Colonic mucosa (tissue), 4 donors: Measurements from ENCODE around the gene ZNF655. TPM values are rescaled to one million over a fixed set of nuclear protein-coding genes. Genes with fewer than 3 reads are reported as not detected.

Source experiments
- DNase-seq: peaks from one replicate; pipeline ENCODE4 v3.0.0-alpha.2; 2020
- H3K27ac ChIP-seq: fragments of 200-600 bp; one replicate; pipeline ENCODE4 v1.8.0; 2021
- H3K27me3 ChIP-seq: fragments of 200-600 bp; one replicate; pipeline ENCODE4 v1.8.0; 2021
- H3K36me3 ChIP-seq: fragments of 200-600 bp; one replicate; pipeline ENCODE4 v1.8.0; 2021
- H3K4me1 ChIP-seq: fragments of 200-600 bp; one replicate; pipeline ENCODE4 v1.8.0; 2021; ENCODE audit warnings: mild to moderate bottlenecking
- H3K4me3 ChIP-seq: fragments of 200-600 bp; one replicate; pipeline ENCODE4 v1.8.0; 2021
- H3K9ac ChIP-seq, 2 donors: one replicate each; pipeline ENCODE4 v1.7.0; 2013; ENCODE audit warnings: control low read depth in 2 of 2, low read depth in 2 of 2, low read length in 2 of 2
- H3K9me3 ChIP-seq: fragments of 200-600 bp; one replicate; pipeline ENCODE4 v1.8.0; 2021
- intact Hi-C: fragments of 100-400 bp; cut with DNase I; formaldehyde crosslinking; loops from one replicate; pipeline ENCODE4 v1.14.1; 2022
- total RNA-seq, 2 donors: library from RNA; stranded (reverse); fragmentation: NEBNext Ultra II Directional in 1 of 2; extraction: Animal tissue kit (Norgen Biotek cat#: 25700) in 1 of 2; gene quantifications; one replicate each; pipeline ENCODE4 v1.2.1, GENCODE V29; 2021
- TF ChIP-seq, protein P1 (sequence below): fragments of 200-600 bp; IDR thresholded peaks from one replicate; pipeline ENCODE4 v1.8.0; 2022; ENCODE audit warnings: antibody characterized with exemption, mild to moderate bottlenecking
- donor health status: healthy.
- donor health status: DM: no; HTN: no; CAD: no.
- donor health status: DM: no; HTN: no; CAD: no.

The ZNF655 gene
- total RNA-seq, 2 donors from 2014 or later = 41.8 to 50.7 TPM

- TF ChIP-seq, protein P1, sequence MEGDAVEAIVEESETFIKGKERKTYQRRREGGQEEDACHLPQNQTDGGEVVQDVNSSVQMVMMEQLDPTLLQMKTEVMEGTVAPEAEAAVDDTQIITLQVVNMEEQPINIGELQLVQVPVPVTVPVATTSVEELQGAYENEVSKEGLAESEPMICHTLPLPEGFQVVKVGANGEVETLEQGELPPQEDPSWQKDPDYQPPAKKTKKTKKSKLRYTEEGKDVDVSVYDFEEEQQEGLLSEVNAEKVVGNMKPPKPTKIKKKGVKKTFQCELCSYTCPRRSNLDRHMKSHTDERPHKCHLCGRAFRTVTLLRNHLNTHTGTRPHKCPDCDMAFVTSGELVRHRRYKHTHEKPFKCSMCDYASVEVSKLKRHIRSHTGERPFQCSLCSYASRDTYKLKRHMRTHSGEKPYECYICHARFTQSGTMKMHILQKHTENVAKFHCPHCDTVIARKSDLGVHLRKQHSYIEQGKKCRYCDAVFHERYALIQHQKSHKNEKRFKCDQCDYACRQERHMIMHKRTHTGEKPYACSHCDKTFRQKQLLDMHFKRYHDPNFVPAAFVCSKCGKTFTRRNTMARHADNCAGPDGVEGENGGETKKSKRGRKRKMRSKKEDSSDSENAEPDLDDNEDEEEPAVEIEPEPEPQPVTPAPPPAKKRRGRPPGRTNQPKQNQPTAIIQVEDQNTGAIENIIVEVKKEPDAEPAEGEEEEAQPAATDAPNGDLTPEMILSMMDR = no peak
- Histone ChIP-seq H3K9me3 (no peaks in the 10 kb centered on the region), H3K27me3 (no peaks in the 10 kb centered on the region), H3K4me1 (no peaks in the 10 kb centered on the region), H3K4me3 (no peak overlapping the region), H3K9ac (no peak overlapping the region), H3K36me3 (no peaks in the 10 kb centered on the region), H3K27ac (no peak overlapping the region)
- intact Hi-C loops = no loop called here
- DNase-seq = no peak
Observed at GRCh38 chr7:99588868-99589267, 30.4 kb downstream of the ZNF655 start.

DNA sequence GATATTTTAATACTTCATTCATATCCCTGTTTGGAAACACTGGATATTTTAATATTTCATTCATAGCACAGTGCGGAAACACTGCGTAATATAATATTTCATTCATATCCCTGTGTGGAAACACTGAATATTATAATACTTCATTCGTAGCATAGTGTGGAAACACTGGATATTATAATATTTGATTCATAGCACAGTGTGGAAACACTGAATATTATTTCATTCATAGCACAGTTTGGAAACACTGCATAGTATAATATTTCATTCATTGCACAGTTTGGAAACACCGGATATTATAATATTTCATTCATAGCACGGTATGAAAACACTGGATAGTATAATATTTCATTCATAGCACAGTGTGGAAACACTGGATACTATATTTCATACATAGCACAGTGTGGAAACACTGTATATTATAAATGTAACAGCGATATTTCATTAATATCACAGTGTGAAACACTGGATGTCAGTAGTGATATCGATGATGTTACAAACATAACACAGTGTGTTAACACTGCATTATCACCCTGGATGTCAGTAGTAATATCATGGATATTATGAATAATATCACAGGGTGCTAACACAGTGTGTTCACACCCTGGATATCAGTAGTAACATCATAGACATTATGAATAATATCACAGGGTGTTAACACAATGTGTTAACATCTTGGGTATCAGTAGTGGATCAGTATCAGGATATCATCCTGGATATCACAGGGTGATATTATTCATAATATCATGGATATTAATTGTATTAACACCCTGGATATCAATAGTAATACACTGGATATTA, 36.7 kb downstream of the ZNF655 start:
- Histone ChIP-seq H3K9ac (no peak overlapping the region), H3K36me3 (no peaks in the 10 kb centered on the region), H3K27ac (no peak overlapping the region), H3K27me3 (no peaks in the 10 kb centered on the region), H3K9me3 (no peaks in the 10 kb centered on the region), H3K4me3 (no peak overlapping the region), H3K4me1 (no peaks in the 10 kb centered on the region)
- TF ChIP-seq, protein P1 = no peak
- no peak for DNase-seq
- intact Hi-C loops = no loop called here

- intact Hi-C loops = no loop called here
- TF ChIP-seq, protein P1 = no peak
- H3K27ac ChIP-seq = no peak overlapping the region
Observed at GRCh38 chr7:99596408-99596955, 38.0 kb downstream of the ZNF655 start.

GRCh38 chr7:99597762-99598501, 39.5 kb downstream of the ZNF655 start, which contains the start of gene TMEM225B:
TMEM225B (plus strand) TSS chr7:99598267; CDS start chr7:99604389, 6,122 bp downstream.
- no peaks in the 10 kb centered on the region for H3K27me3 ChIP-seq
- no peaks in the 10 kb centered on the region for H3K9me3 ChIP-seq
- no peaks in the 10 kb centered on the region for H3K36me3 ChIP-seq

More at GRCh38 chr7:99596408-99596955, 38.0 kb downstream of the ZNF655 start:
- no peak for DNase-seq
- Histone ChIP-seq H3K9me3 (no peaks in the 10 kb centered on the region), H3K4me1 (no peaks in the 10 kb centered on the region), H3K36me3 (no peaks in the 10 kb centered on the region), H3K4me3 (no peak overlapping the region), H3K9ac (no peak overlapping the region), H3K27me3 (no peaks in the 10 kb centered on the region)

GRCh38 chr7:99599836-99600235, 41.4 kb downstream of the ZNF655 start:
- Histone ChIP-seq H3K36me3 (no peaks in the 10 kb centered on the region), H3K9me3 (no peaks in the 10 kb centered on the region), H3K4me1 (no peaks in the 10 kb centered on the region), H3K4me3 (no peak overlapping the region), H3K27ac (no peak overlapping the region), H3K9ac (no peak overlapping the region), H3K27me3 (no peaks in the 10 kb centered on the region)
- no peak for DNase-seq
- intact Hi-C loops = no loop called here
- TF ChIP-seq, protein P1 = no peak

More at GRCh38 chr7:99597762-99598501, 39.5 kb downstream of the ZNF655 start, which contains the start of gene TMEM225B:
- Histone ChIP-seq H3K27ac (no peak within 1 kb of the TSS), H3K4me1 (no peaks in the 10 kb centered on the region), H3K4me3 (no peak within 1 kb of the TSS), H3K9ac (no peak within 1 kb of the TSS)
- intact Hi-C loops = no loop called here
- no peak for DNase-seq
- TF ChIP-seq, protein P1 = no peak
